HepG2 (cell line): ENCODE measurements around the gene GTPBP6. TPM values are rescaled to one million over a fixed set of nuclear protein-coding genes. Genes with fewer than 3 reads are reported as not detected.

Source experiments
- ATAC-seq: fragments of 200-7000 bp; cut with Tn5 transposase; 3 replicates; pipeline ENCODE4 v1.9.1; 2020; ENCODE audit warnings: mild to moderate bottlenecking, moderate library complexity
- BruUV-seq: library from RNA; stranded (reverse); fragments of 400-500 nt; replicated peaks from 2 replicates; lab custom pipeline; 2021; lab: Mats Ljungman, UMichigan
- CTCF ChIA-PET: fragments of 300-600 bp; formaldehyde crosslinking; extraction: SDS; loops from one replicate; lab custom pipeline; 2021; ENCODE audit warnings: low total read pairs, inconsistent platforms, low intra/inter-chr PET ratio; lab: Yijun Ruan, JAX
- POLR2A ChIA-PET: fragments of 350-600 bp; sonication (Branson Sonifier 250); formaldehyde crosslinking; loops from one replicate; lab custom pipeline; 2020; ENCODE audit warnings: antibody characterized with exemption, inconsistent platforms; lab: Yijun Ruan, JAX
- DNase-seq: peaks from one replicate; pipeline ENCODE4 v3.0.0-alpha.2; 2015; ENCODE audit warnings: low spot score
- FAIRE-seq: peaks from 3 replicates; lab custom pipeline; 2011; peaks lifted over from hg19 to GRCh38; lab: Jason Lieb, UNC
- H2AFZ ChIP-seq: one replicate; pipeline ENCODE4 v1.6.1; 2011; ENCODE audit warnings: low read length, inconsistent platforms
- H3K27ac ChIP-seq: fragments of 300-600 bp; 3 replicates; pipeline ENCODE4 v1.8.0; 2011; ENCODE audit warnings: mixed run types, mild to moderate bottlenecking, mixed read lengths, low read length, inconsistent platforms; ENCODE audit not compliant: insufficient read depth; ENCODE audit errors: extremely low read length
- H3K27me3 ChIP-seq, 2 experiments: fragments of 200-600 bp in 1 of 2; 2 replicates in 1 of 2; 3 replicates in 1 of 2; pipeline versions ENCODE4 v1.6.0 to v1.8.0; 2011; ENCODE audit warnings: low read length in 2 of 2, mild to moderate bottlenecking in 2 of 2, moderate library complexity in 2 of 2, inconsistent platforms in 1 of 2; ENCODE audit not compliant: insufficient read depth in 2 of 2, control insufficient read depth in 1 of 2
- H3K36me3 ChIP-seq, 2 experiments: fragments of 200-600 bp in 1 of 2; replicated peaks in 1 of 2; 2 replicates in 1 of 2; 3 replicates in 1 of 2; pipeline versions ENCODE4 v1.5.1 to v1.8.0; 2011; ENCODE audit warnings: low read length in 2 of 2, inconsistent platforms in 1 of 2; ENCODE audit not compliant: insufficient read depth in 2 of 2, control insufficient read depth in 1 of 2
- H3K4me1 ChIP-seq: 2 replicates; pipeline ENCODE4 v1.5.1; 2012; ENCODE audit warnings: low read length, inconsistent platforms; ENCODE audit not compliant: insufficient read depth
- H3K4me2 ChIP-seq: 2 replicates; pipeline ENCODE4 v1.6.0; 2011; ENCODE audit warnings: low read depth, low read length, inconsistent platforms
- H3K4me3 ChIP-seq, 3 experiments: fragments of 200-600 bp in 1 of 3; sonication (generic), shearing (Covaris generic) in 1 of 3; replicated peaks in 1 of 3; 2 replicates each; pipeline ENCODE4 v1.5.1; 2011 to 2016; ENCODE audit warnings: low read length in 3 of 3, inconsistent platforms in 2 of 3, low read depth in 2 of 3, mild to moderate bottlenecking in 2 of 3, control low read depth in 1 of 3, mixed read lengths in 1 of 3; ENCODE audit not compliant: insufficient read depth in 1 of 3
- H3K79me2 ChIP-seq: one replicate; pipeline ENCODE4 v1.6.1; 2011; ENCODE audit warnings: low read length, inconsistent platforms; ENCODE audit not compliant: insufficient read depth
- H3K9ac ChIP-seq: 2 replicates; pipeline ENCODE4 v1.6.0; 2011; ENCODE audit warnings: mild to moderate bottlenecking, low read depth, low read length, inconsistent platforms; ENCODE audit not compliant: insufficient read depth
- H3K9me3 ChIP-seq: 2 replicates; pipeline ENCODE4 v1.5.1; 2012; ENCODE audit warnings: mild to moderate bottlenecking, low read length
- H4K20me1 ChIP-seq: 2 replicates; pipeline ENCODE4 v1.6.0; 2011; ENCODE audit warnings: inconsistent platforms, mild to moderate bottlenecking, low read length, moderate library complexity; ENCODE audit not compliant: insufficient read depth
- AGO2 ChIP-seq: fragments of 200-400 bp; formaldehyde crosslinking; optimal IDR thresholded peaks from 2 replicates; pipeline ENCODE3; 2017; ENCODE audit warnings: mild to moderate bottlenecking, low read depth, low read length, moderate library complexity
- GATA4 ChIP-seq: sonication (generic); IDR thresholded peaks from 2 replicates; pipeline ENCODE4 v1.6.1; 2016; ENCODE audit warnings: antibody characterized with exemption, low read depth, borderline replicate concordance
- RFX3 ChIP-seq: IDR thresholded peaks from 2 replicates; pipeline ENCODE4 v1.6.1; 2016; ENCODE audit warnings: missing biosample characterization, missing genetic modification reagents
- ZNF652 ChIP-seq: IDR thresholded peaks from 2 replicates; pipeline ENCODE4 v1.6.1; 2016; ENCODE audit warnings: low read depth, borderline replicate concordance
- WGBS: methylation state at CpG from one replicate; pipeline ENCODE4 v1.1.6; 2017; ENCODE audit warnings: low lambda C conversion rate; 5-methylcytosine and 5-hydroxymethylcytosine counted together
- in situ Hi-C: cut with HindIII; loops from 2 replicates; pipeline ENCODE4 v1.10.0; 2017; ENCODE audit warnings: low pct_unique_long_range_greater_than_20kb; ENCODE audit not compliant: extremely low pct_ligation_motif_present
- intact Hi-C: fragments of 100-400 bp; cut with micrococcal nuclease; formaldehyde crosslinking; loops from one replicate; pipeline ENCODE4 v1.10.0; 2022; ENCODE audit not compliant: unreplicated experiment
- polyA plus RNA-seq, 8 experiments: library from polyadenylated mRNA; depleted of rRNA in 3 of 8; stranded (reverse) in 7 of 8; unstranded in 1 of 8; fragments of >200 nt; fragmentation: Illumina TruSeq in 4 of 8; extraction: Trizol in 4 of 8; gene quantifications; 2 replicates each; pipeline versions ENCODE4 v1.2.1 to v1.2.3, GENCODE V29; 2011 to 2016; ENCODE audit warnings: low read depth in 4 of 8, missing spikeins in 1 of 8, mixed read lengths in 1 of 8; ENCODE audit not compliant: insufficient read depth in 1 of 8
- total RNA-seq, 5 experiments: library from RNA; depleted of rRNA; stranded (reverse); fragments of >200 nt; fragmentation: Illumina TruSeq; extraction: Trizol; gene quantifications; 2 replicates each; pipeline ENCODE4 v1.2.3, GENCODE V29; 2016; ENCODE audit warnings: low read depth in 1 of 5
- TF ChIP-seq, protein P1 (sequence below): sonication (generic); formaldehyde crosslinking; IDR thresholded peaks from 2 replicates; pipeline ENCODE4 v1.4.0; 2020; ENCODE audit warnings: missing genetic modification reagents, mild to moderate bottlenecking, borderline replicate concordance

The GTPBP6 gene
- total and polyA plus RNA-seq, 2 of the 13 experiments (the other 11 are each of a cell fraction or from before 2014, with no cell fraction given), result 20.2 to 39.6 TPM

DNA sequence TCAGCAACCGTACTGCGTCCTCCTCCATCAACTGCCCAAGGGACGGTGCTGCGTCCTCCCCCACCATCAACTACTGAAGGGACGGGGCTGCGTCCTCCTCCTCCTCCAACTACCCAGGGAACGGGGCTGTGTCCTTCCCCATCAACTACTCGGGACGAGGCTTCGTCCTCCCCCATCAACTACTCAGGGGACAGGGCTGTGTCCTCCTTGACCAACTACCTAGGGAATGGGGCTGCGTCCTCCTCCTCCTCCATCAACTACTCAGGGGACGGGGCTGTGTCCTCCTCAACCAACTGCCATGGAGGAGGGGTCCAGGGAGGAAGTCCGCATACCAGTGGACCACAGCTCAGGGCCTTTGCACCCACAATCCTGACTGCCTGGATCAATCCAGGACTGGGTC is 43.8 kb upstream of the GTPBP6 start (continued):
- TF ChIP-seq RFX3 (CRISPR knock-in tag), result no peak
- TF ChIP-seq, protein P1, sequence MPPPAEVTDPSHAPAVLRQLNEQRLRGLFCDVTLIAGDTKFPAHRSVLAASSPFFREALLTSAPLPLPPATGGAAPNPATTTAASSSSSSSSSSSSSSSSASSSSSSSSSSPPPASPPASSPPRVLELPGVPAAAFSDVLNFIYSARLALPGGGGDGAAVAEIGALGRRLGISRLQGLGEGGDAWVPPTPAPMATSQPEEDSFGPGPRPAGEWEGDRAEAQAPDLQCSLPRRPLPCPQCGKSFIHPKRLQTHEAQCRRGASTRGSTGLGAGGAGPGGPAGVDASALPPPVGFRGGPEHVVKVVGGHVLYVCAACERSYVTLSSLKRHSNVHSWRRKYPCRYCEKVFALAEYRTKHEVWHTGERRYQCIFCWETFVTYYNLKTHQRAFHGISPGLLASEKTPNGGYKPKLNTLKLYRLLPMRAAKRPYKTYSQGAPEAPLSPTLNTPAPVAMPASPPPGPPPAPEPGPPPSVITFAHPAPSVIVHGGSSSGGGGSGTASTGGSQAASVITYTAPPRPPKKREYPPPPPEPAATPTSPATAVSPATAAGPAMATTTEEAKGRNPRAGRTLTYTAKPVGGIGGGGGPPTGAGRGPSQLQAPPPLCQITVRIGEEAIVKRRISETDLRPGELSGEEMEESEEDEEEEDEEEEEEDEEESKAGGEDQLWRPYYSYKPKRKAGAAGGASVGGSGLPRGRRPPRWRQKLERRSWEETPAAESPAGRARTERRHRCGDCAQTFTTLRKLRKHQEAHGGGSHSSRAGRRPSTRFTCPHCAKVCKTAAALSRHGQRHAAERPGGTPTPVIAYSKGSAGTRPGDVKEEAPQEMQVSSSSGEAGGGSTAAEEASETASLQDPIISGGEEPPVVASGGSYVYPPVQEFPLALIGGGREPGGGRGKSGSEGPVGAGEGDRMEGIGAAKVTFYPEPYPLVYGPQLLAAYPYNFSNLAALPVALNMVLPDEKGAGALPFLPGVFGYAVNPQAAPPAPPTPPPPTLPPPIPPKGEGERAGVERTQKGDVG (CRISPR knock-in tag), result no peak

DNA sequence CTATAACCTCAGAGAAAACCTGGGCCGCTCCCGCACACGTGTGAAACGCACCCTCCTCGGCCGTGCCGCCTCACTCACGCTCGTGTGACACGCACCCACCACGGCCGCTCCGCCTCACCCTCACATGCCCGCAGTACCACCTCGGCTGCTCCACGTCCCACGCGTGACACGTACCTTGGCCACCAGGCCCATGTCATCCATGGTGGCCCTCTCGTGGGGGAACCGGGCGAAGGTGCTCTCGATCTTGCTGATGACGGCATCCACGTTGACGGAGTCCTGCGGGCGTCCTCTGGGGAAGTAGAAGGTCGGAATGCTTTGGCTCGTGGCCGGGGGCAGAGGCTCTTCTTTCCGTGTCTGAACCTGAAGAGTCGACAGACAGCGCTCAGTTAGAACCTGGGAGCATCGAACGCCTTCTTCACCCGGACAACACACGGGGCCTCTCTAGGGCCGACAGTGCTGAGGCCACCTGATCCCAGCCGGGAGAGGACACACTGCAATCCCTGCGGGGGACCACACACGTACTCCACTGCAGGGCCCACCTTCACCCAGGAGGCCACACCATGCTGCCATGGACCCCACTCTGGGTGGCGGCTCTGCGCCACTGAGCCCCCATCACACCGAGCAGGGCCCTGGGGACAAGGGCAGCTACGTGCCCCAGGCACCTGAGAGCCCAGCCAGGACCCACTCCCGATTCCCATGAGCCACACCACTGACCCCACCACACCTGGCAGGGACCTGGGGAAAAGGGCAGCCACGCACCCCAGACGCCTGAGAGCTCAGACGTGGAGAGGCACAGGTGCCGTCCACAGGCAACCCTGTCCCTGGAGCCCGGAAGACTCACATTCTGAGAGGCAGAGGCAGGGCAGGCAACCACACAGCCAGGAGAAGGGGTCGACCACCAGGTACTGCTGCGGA is 42.9 kb upstream of the GTPBP6 start:
- Histone ChIP-seq H3K9me3 (no peaks in the 10 kb centered on the region), H3K9ac (no peak overlapping the region), H2AFZ (no peak overlapping the region), H3K27ac (no peak overlapping the region), H3K27me3 (no peaks in the 10 kb centered on the region), H3K4me1 (no peaks in the 10 kb centered on the region), H3K4me3 (no peak overlapping the region), H3K4me2 (no peak overlapping the region), H3K36me3 (peaks cover 2 to 10% of the 10 kb centered on the region in 2 experiments; a peak in 1 of 5 replicates), H3K79me2 (no peaks in the 10 kb centered on the region), H4K20me1 (0 out of 2 replicates have a peak, but pooled peaks cover 2% of the 10 kb centered on the region)
- no TSS peak for BruUV-seq
- TF ChIP-seq AGO2, result peak; percentile 6
- no peak for TF ChIP-seq GATA4
- TF ChIP-seq ZNF652 (CRISPR knock-in tag), result no peak
- ATAC-seq (no peak; the same call in 2 of the 3 replicates), DNase-seq (no peak), FAIRE-seq (no peak)
- in situ Hi-C loops (no loop called here), intact Hi-C loops (no loop called here)
- 97% methylated on average over 39 of the region's 54 CpGs for WGBS
- ChIA-PET POLR2A (no interaction called here), CTCF (no interaction called here)
